Endothelial cell of umbilical vein (primary cell): ENCODE results near the gene HNMT. TPM values are rescaled to one million over a fixed set of nuclear protein-coding genes. Genes with fewer than 3 reads are reported as not detected.

Experiments
- BruUV-seq: library from RNA; stranded (reverse); fragments of 400-500 nt; replicated peaks from 2 replicates; lab custom pipeline; 2021; lab: Mats Ljungman, UMichigan
- CTCF ChIA-PET: fragments of 300-600, 350-600 bp; sonication (Branson Sonifier 250); formaldehyde crosslinking; loops from one replicate; lab custom pipeline; 2021; ENCODE audit warnings: antibody characterized with exemption, inconsistent platforms; lab: Charles Lee
- POLR2A ChIA-PET: fragments of 300-600, 350-600 bp; sonication (Branson Sonifier 250); formaldehyde crosslinking; loops from one replicate; lab custom pipeline; 2021; ENCODE audit warnings: antibody characterized with exemption, inconsistent platforms; lab: Charles Lee
- DNase-seq: peaks from one replicate; pipeline ENCODE4 v3.0.0-alpha.2; 2011; ENCODE audit warnings: low read depth, low spot score
- FAIRE-seq: peaks from 2 replicates; lab custom pipeline; 2011; peaks lifted over from hg19 to GRCh38; lab: Jason Lieb, UNC
- H2AFZ ChIP-seq: 2 replicates; pipeline ENCODE4 v1.6.0; 2012; ENCODE audit warnings: low read depth, low read length, control low read depth, inconsistent platforms
- H3K27ac ChIP-seq: 2 replicates; pipeline ENCODE4 v1.5.1; 2011; ENCODE audit warnings: low read depth, mild to moderate bottlenecking, control low read depth, low read length, moderate library complexity; ENCODE audit not compliant: insufficient read depth
- H3K27me3 ChIP-seq, 2 experiments: 2 replicates each; pipeline versions ENCODE4 v1.6.0 to v1.6.1; 2011; ENCODE audit warnings: low read length in 2 of 2, mixed read lengths in 1 of 2; ENCODE audit not compliant: control insufficient read depth in 2 of 2, insufficient read depth in 2 of 2
- H3K36me3 ChIP-seq, 2 experiments: 2 replicates in 1 of 2; 3 replicates in 1 of 2; pipeline ENCODE4 v1.5.1; 2011; ENCODE audit warnings: low read length in 2 of 2, mild to moderate bottlenecking in 1 of 2, moderate library complexity in 1 of 2; ENCODE audit not compliant: control insufficient read depth in 2 of 2, insufficient read depth in 2 of 2; ENCODE audit errors: extremely low read depth in 1 of 2
- H3K4me1 ChIP-seq: 3 replicates; pipeline ENCODE4 v1.5.1; 2011; ENCODE audit warnings: mild to moderate bottlenecking, low read length; ENCODE audit not compliant: control insufficient read depth, insufficient read depth; ENCODE audit errors: extremely low read depth
- H3K4me2 ChIP-seq: 2 replicates; pipeline ENCODE4 v1.6.1; 2011; ENCODE audit warnings: low read length, control low read depth, mixed read lengths; ENCODE audit not compliant: insufficient read depth
- H3K4me3 ChIP-seq, 3 experiments: fragments of 200-600 bp in 1 of 3; sonication (generic), shearing (Covaris generic) in 1 of 3; replicated peaks in 1 of 3; 2 replicates each; pipeline ENCODE4 v1.5.1; 2011 to 2016; ENCODE audit warnings: control low read depth in 3 of 3, low read length in 3 of 3, mild to moderate bottlenecking in 2 of 3, inconsistent platforms in 1 of 3, low read depth in 1 of 3, moderate library complexity in 1 of 3; ENCODE audit not compliant: insufficient read depth in 1 of 3
- H3K79me2 ChIP-seq: 2 replicates; pipeline ENCODE4 v1.6.0; 2012; ENCODE audit warnings: low read length, inconsistent platforms; ENCODE audit not compliant: control insufficient read depth, insufficient read depth
- H3K9ac ChIP-seq: replicated peaks from 2 replicates; pipeline ENCODE3; 2011; ENCODE audit warnings: low read length, control low read depth; ENCODE audit not compliant: insufficient read depth; ENCODE audit errors: extremely low read depth
- H3K9me1 ChIP-seq: replicated peaks from 3 replicates; pipeline ENCODE4 v1.6.0; 2011; ENCODE audit warnings: mild to moderate bottlenecking, low read length; ENCODE audit not compliant: control insufficient read depth, insufficient read depth; ENCODE audit errors: extremely low read depth
- H3K9me3 ChIP-seq: replicated peaks from 2 replicates; pipeline ENCODE4 v1.5.1; 2012; ENCODE audit warnings: low read length, inconsistent platforms; ENCODE audit not compliant: control insufficient read depth, insufficient read depth
- H4K20me1 ChIP-seq: replicated peaks from 2 replicates; pipeline ENCODE3; 2011; ENCODE audit warnings: mild to moderate bottlenecking, low read length; ENCODE audit not compliant: control insufficient read depth, insufficient read depth; ENCODE audit errors: extremely low read depth
- CTCF ChIP-seq, 2 donors: IDR thresholded peaks; 1 replicate in 1 of 2; 2 replicates in 1 of 2; pipeline ENCODE4 v1.5.1; 2011; ENCODE audit warnings: low read length in 2 of 2, mild to moderate bottlenecking in 2 of 2, moderate library complexity in 2 of 2, control low read depth in 1 of 2, inconsistent platforms in 1 of 2, low read depth in 1 of 2; ENCODE audit not compliant: insufficient read depth in 1 of 2; ENCODE audit errors: extremely low read depth in 1 of 2
- EZH2 ChIP-seq: IDR thresholded peaks from 2 replicates; pipeline ENCODE4 v1.6.1; 2012; ENCODE audit warnings: borderline replicate concordance, low read depth, mild to moderate bottlenecking, moderate library complexity, low read length, inconsistent platforms; ENCODE audit not compliant: severe bottlenecking
- FOS ChIP-seq: IDR thresholded peaks from 2 replicates; pipeline ENCODE4 v1.6.1; 2011; ENCODE audit warnings: mild to moderate bottlenecking, low read length, moderate library complexity, borderline replicate concordance; ENCODE audit not compliant: insufficient read depth
- GATA2 ChIP-seq: IDR thresholded peaks from 2 replicates; pipeline ENCODE4 v1.7.0; 2011; ENCODE audit warnings: low read depth, mild to moderate bottlenecking, moderate library complexity, mixed read lengths, low read length; ENCODE audit not compliant: insufficient read length, insufficient read depth
- JUN ChIP-seq: IDR thresholded peaks from 2 replicates; pipeline ENCODE4 v1.6.1; 2011; ENCODE audit warnings: borderline replicate concordance, low read depth; ENCODE audit not compliant: insufficient read length, insufficient read depth
- MAX ChIP-seq: IDR thresholded peaks from 2 replicates; pipeline ENCODE4 v1.6.1; 2011; ENCODE audit not compliant: insufficient read depth, insufficient read length
- MYC ChIP-seq: IDR thresholded peaks from one replicate; pipeline ENCODE4 v1.6.1; 2011; ENCODE audit warnings: mild to moderate bottlenecking, low read depth, low read length
- POLR2A ChIP-seq: IDR thresholded peaks from 2 replicates; pipeline ENCODE4 v1.6.1; 2012; ENCODE audit warnings: low read depth, mild to moderate bottlenecking, control low read depth, low read length
- POLR2AphosphoS5 ChIP-seq: IDR thresholded peaks from 2 replicates; pipeline ENCODE4 v1.6.1; 2012; ENCODE audit warnings: low read depth, mild to moderate bottlenecking, control low read depth, low read length, moderate library complexity; ENCODE audit not compliant: insufficient read depth
- dilution Hi-C: fragments of 300-500 bp; cut with MboI; formaldehyde crosslinking; loops from one replicate; pipeline ENCODE4 v1.15.0; 2019; ENCODE audit warnings: low sequenced_read_pairs; ENCODE audit not compliant: extremely low pct_ligation_motif_present
- intact Hi-C: fragments of 100-400 bp; cut with micrococcal nuclease; formaldehyde crosslinking; loops from one replicate; pipeline ENCODE4 v1.10.0; 2022
- polyA plus RNA-seq, 4 experiments: library from polyadenylated mRNA; depleted of rRNA in 3 of 4; stranded (reverse) in 3 of 4; unstranded in 1 of 4; fragments of >200 nt; gene quantifications; 2 replicates each; pipeline versions ENCODE4 v1.2.1 to v1.2.3, GENCODE V29; 2011 to 2012; ENCODE audit warnings: missing spikeins in 1 of 4
- total RNA-seq: library from RNA; stranded (reverse); gene quantifications from 2 replicates; pipeline ENCODE4 v1.2.3, GENCODE V29; 2021

The HNMT gene
- total and polyA plus RNA-seq, 2 donors (not counting 3 experiments of a cell fraction or from before 2014, with no cell fraction given), result 8.6 to 16.9 TPM

DNA sequence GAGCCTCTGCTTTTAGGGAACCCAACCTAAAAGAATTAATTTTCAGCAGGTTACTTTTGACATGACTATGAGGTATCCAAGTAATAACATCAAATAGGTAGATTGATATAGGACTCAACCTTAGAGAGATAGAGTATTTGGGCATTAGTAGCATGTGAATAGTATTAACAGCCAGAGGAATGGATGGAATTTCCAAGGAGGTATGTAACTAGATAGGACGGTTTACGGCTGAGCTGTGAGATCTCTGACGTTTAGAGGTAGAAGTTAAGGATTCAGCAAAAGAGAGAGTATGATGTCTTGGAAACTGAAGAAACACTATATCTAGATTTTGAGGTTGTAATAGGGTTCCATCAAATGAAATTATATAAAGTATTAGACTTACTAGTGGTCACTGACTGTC lies 70.3 kb downstream of the HNMT start:
- no peak overlapping the region for H3K4me3 ChIP-seq
- H3K9ac ChIP-seq, result no peak overlapping the region
- H3K4me1 ChIP-seq, result no peaks in the 10 kb centered on the region
- no peaks in the 10 kb centered on the region for H3K79me2 ChIP-seq
- FAIRE-seq, result no peak
- dilution Hi-C loops, result no loop called here
- ChIA-PET POLR2A (no interaction called here), CTCF (no interaction called here)
- no peaks in the 10 kb centered on the region for H4K20me1 ChIP-seq
- no TSS peak for BruUV-seq
- H3K9me1 ChIP-seq, result no peaks in the 10 kb centered on the region
- no peak overlapping the region for H3K27ac ChIP-seq
- H3K4me2 ChIP-seq, result no peak overlapping the region
- no peak for DNase-seq
- no peaks in the 10 kb centered on the region for H3K36me3 ChIP-seq
- H2AFZ ChIP-seq, result no peak overlapping the region
- peaks cover 0 to 2% of the 10 kb centered on the region in 2 experiments for H3K27me3 ChIP-seq
- H3K9me3 ChIP-seq, result no peaks in the 10 kb centered on the region
- TF ChIP-seq CTCF (IDR thresholded peaks at IDR 0.05; ENCODE audit: extremely low read depth in 1 of 2, insufficient read depth in 1 of 2, low read depth in 1 of 2, low read length in 2 of 2), result no peak
- no peak for TF ChIP-seq GATA2
- TF ChIP-seq MAX, result no peak
- no peak for TF ChIP-seq FOS
- no peak for TF ChIP-seq POLR2A
- TF ChIP-seq POLR2AphosphoS5, result no peak
- TF ChIP-seq JUN, result no peak
- no peak for TF ChIP-seq MYC
- TF ChIP-seq EZH2, result no peak
- intact Hi-C loops, result no loop called here
